Body of pancreas (tissue), 4 donors: ENCODE results near the gene PHC3.

Source experiments
- CTCF ChIP-seq, 7 experiments: fragments of 450-650 bp in 4 of 7; fragments of 200-600 bp in 3 of 7; sonication (generic) in 3 of 7; IDR thresholded peaks; one replicate each; pipeline ENCODE4 v1.5.1; 2016 to 2019; ENCODE audit warnings: antibody characterized with exemption in 7 of 7
- POLR2A ChIP-seq, 3 donors: fragments of 450-650 bp; IDR thresholded peaks; one replicate each; pipeline ENCODE4 v1.6.1; 2016; ENCODE audit warnings: antibody characterized with exemption in 3 of 3, mild to moderate bottlenecking in 2 of 3

GRCh38 chr3:170144437-170144843 lies 37.1 kb downstream of the PHC3 start:
- TF ChIP-seq POLR2A (IDR thresholded peaks at IDR 0.05) (no peak), CTCF (IDR thresholded peaks at IDR 0.05) (no peak)
